Left lung (tissue), 10 donors: ENCODE results near the gene ILDR2. TPM values are rescaled to one million over a fixed set of nuclear protein-coding genes. Genes with fewer than 3 reads are reported as not detected.

Experiments used
- ATAC-seq: fragments of 200-7000 bp; cut with Tn5 transposase; one replicate; pipeline ENCODE4 v1.9.1; 2020; ENCODE audit warnings: moderate library complexity
- DNase-seq, 4 donors: peaks; one replicate each; pipeline ENCODE4 v3.0.0-alpha.2; 2013 to 2020
- H3K27ac ChIP-seq, 2 donors: fragments of 200-600 bp; sonication (generic) in 1 of 2; one replicate each; pipeline versions ENCODE4 v1.5.0 to v1.8.0; 2020 to 2021
- H3K27me3 ChIP-seq, 2 donors: fragments of 200-600 bp; sonication (generic) in 1 of 2; one replicate each; pipeline versions ENCODE4 v1.5.0 to v1.8.0; 2020 to 2021
- H3K36me3 ChIP-seq, 2 donors: fragments of 200-600 bp; sonication (generic) in 1 of 2; one replicate each; pipeline versions ENCODE4 v1.5.0 to v1.8.0; 2020 to 2021
- H3K4me1 ChIP-seq, 2 donors: fragments of 200-600 bp; one replicate each; pipeline ENCODE4 v1.8.0; 2021
- H3K4me3 ChIP-seq, 2 donors: fragments of 200-600 bp; sonication (generic) in 1 of 2; one replicate each; pipeline versions ENCODE4 v1.5.0 to v1.8.0; 2020 to 2021; ENCODE audit warnings: mild to moderate bottlenecking in 1 of 2
- H3K9me3 ChIP-seq, 2 donors: fragments of 200-600 bp; sonication (generic) in 1 of 2; one replicate each; pipeline versions ENCODE4 v1.5.0 to v1.8.0; 2020 to 2021
- intact Hi-C, 2 donors: fragments of 100-400 bp; cut with DNase I; formaldehyde crosslinking; loops; one replicate each; pipeline versions ENCODE4 v1.11.2 to v1.14.2; 2022
- polyA plus RNA-seq, 6 donors: library from polyadenylated mRNA; unstranded; fragments of 120-200 nt; gene quantifications; one replicate each; pipeline ENCODE4 v1.2.1, GENCODE V29; 2013; ENCODE audit not compliant: insufficient read length in 6 of 6
- total RNA-seq, 2 donors: library from RNA; stranded (reverse); fragmentation: NEBNext Ultra II Directional; extraction: Animal tissue kit (Norgen Biotek cat#: 25700); gene quantifications; one replicate each; pipeline ENCODE4 v1.2.1, GENCODE V29; 2021
- TF ChIP-seq, protein P1 (sequence below), 2 donors: fragments of 200-600 bp; sonication (generic) in 1 of 2; IDR thresholded peaks; one replicate each; pipeline versions ENCODE4 v1.5.0 to v1.8.0; 2021; ENCODE audit warnings: antibody characterized with exemption in 2 of 2
- donor health status: DM: no; HTN: yes; CAD: no.
- donor health status: DM: no; HTN: no; CAD: no.

The ILDR2 gene
- total and polyA plus RNA-seq, 8 donors, result 0.36 to 2.1 (median 0.64) TPM

DNA sequence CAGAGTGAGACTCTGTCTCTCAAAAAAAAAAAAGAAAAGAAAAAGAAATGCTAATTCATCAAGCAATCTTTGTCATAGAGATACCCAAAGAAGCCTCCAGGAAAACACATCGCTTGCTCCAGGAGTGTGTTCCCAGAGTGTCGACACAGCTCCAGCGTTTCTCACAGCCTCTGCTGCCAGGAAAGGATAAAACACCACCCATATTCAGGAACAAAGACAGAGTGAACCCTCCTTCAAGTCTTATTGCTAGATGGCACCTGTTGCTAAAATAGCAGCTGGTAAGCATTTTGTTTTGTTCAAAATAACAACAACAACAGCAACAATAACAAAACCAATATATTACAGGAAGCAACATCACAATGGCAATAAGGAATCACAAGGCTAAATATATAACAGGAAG is 3.1 kb downstream of the ILDR2 start:
- peaks cover 22 to 74% of the 10 kb centered on the region in 2 donors for H3K27me3 ChIP-seq
- no peak for ATAC-seq

DNA sequence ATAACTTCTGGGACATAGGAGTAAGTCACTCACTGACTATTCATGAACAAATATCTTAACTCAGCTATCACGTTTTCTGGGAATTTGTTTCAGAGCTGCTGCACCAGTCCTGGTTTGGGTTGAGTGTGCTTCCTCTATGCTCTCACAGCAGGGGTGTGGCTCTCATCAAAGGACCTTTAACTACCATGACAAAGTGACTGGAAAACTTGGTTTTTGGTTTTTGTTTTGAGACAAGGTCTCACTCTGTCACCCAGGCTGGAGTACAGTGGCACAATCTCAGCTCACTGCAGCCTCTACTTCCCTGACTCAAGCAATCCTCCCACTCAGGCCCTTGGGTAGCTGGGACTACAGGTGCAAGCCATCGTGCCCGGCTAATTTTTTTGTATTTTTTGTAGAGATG is 4.1 kb downstream of the ILDR2 start:
- no peaks in the 10 kb centered on the region for H3K36me3 ChIP-seq
- no peak for DNase-seq
- peaks cover 0 to 8% of the 10 kb centered on the region in 2 donors for H3K4me1 ChIP-seq
- intact Hi-C loops, result no loop called here
- TF ChIP-seq, protein P1, sequence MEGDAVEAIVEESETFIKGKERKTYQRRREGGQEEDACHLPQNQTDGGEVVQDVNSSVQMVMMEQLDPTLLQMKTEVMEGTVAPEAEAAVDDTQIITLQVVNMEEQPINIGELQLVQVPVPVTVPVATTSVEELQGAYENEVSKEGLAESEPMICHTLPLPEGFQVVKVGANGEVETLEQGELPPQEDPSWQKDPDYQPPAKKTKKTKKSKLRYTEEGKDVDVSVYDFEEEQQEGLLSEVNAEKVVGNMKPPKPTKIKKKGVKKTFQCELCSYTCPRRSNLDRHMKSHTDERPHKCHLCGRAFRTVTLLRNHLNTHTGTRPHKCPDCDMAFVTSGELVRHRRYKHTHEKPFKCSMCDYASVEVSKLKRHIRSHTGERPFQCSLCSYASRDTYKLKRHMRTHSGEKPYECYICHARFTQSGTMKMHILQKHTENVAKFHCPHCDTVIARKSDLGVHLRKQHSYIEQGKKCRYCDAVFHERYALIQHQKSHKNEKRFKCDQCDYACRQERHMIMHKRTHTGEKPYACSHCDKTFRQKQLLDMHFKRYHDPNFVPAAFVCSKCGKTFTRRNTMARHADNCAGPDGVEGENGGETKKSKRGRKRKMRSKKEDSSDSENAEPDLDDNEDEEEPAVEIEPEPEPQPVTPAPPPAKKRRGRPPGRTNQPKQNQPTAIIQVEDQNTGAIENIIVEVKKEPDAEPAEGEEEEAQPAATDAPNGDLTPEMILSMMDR (IDR thresholded peaks at IDR 0.05), result no peak
- ATAC-seq, result no peak
- no peak overlapping the region for H3K4me3 ChIP-seq
- H3K9me3 ChIP-seq, result no peaks in the 10 kb centered on the region
- peaks cover 22 to 67% of the 10 kb centered on the region in 2 donors for H3K27me3 ChIP-seq
- H3K27ac ChIP-seq, result no peak overlapping the region

More for the DNA sequence above, 3.1 kb downstream of the ILDR2 start:
- no peak for DNase-seq
- intact Hi-C loops, result no loop called here
- Histone ChIP-seq H3K36me3 (no peaks in the 10 kb centered on the region), H3K4me3 (no peak overlapping the region), H3K4me1 (peaks cover 0 to 8% of the 10 kb centered on the region in 2 donors), H3K27ac (no peak overlapping the region), H3K9me3 (no peaks in the 10 kb centered on the region)
- TF ChIP-seq, protein P1 (IDR thresholded peaks at IDR 0.05), result no peak

DNA sequence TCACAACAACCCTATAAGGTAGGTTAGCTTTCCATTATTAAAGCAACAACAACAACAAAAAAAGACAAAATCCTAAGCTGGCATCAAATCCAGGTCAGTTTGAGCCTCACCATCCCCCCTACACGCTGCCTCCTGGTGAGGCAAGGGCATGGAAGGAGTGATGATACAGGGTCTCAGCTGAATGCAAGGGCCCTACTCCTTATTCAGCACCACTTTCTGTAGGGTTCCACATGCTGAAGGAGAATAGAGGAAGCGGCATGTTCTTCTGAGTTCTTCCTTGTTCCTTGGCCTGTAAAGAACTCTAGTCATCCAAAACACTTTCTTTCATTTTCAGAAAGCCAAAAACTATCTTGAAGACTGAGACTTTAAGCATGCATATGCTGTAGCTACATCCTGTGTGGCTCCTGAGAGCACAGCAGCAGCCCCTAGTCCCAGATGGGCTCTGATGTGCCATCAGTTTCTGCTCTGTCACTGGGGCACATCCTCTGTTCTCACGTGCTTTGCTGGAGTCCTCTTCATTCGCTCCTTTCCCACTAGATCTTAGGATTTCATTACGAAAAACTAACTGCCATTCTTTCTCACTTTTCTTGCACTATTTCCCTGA is 6.2 kb downstream of the ILDR2 start:
- intact Hi-C loops, result no loop called here

DNA sequence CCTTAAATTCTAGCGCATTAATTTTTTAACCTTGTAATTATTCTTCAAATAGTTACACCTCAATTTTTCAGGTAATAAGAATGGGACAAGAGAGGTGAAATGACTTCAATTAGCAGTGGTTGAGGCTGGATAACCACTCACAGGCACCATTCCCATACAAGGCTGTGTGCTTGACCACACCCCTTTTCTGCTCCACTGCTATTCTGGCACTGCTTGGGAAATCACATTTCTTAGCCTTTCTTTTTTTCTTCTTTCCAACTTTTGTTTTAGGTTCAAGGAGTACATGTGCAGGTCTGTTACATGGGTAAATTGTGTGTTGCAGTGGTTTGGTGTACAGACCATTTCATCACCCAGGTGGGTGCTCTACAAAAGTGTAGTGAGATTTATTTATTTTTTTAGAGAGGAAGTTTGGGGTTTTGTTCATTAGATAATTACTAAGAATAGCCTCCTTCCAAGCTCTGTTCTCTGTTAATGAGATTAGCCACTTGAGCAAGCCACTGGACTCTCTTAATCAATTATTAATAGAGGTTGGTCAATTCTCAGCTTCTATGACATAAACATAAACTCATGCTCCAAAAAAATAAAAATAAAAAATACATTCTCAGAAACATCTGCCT is 14.4 kb downstream of the ILDR2 start:
- Histone ChIP-seq H3K4me3 (no peak overlapping the region), H3K9me3 (no peaks in the 10 kb centered on the region), H3K4me1 (no peaks in the 10 kb centered on the region), H3K36me3 (no peaks in the 10 kb centered on the region), H3K27ac (no peak overlapping the region), H3K27me3 (no peaks in the 10 kb centered on the region)
- DNase-seq (no peak), ATAC-seq (no peak)
- TF ChIP-seq, protein P1 (IDR thresholded peaks at IDR 0.05), result no peak
- intact Hi-C loops, result no loop called here

More for the DNA sequence above, 6.2 kb downstream of the ILDR2 start:
- Histone ChIP-seq H3K36me3 (no peaks in the 10 kb centered on the region), H3K4me1 (no peaks in the 10 kb centered on the region), H3K27me3 (peaks cover 16 to 50% of the 10 kb centered on the region in 2 donors), H3K27ac (no peak overlapping the region), H3K4me3 (no peak overlapping the region), H3K9me3 (no peaks in the 10 kb centered on the region)
- ATAC-seq (no peak), DNase-seq (no peak)
- TF ChIP-seq, protein P1 (IDR thresholded peaks at IDR 0.05), result no peak

DNA sequence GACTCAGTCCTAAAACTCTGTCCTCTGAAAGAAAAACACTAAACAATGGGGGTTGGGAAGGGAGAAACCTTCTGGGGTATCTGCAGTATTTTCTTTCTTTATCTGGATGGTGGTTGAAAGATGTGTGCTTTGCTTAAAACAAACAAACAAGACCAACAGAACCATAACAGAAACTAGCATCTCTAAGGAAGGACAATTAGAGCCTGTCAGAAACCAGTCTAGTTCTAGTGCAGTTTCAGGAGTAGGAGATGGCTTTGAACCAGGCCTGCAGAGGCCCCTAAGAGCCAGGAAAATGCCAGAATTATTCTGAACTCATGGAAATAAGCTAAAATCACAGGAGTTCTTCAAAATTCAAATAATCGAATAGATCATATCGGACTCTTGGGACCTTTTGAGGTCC is 18.5 kb downstream of the ILDR2 start:
- Histone ChIP-seq H3K27me3 (no peaks in the 10 kb centered on the region), H3K27ac (no peak overlapping the region), H3K4me1 (peaks cover 0 to 2% of the 10 kb centered on the region in 2 donors), H3K4me3 (no peak overlapping the region), H3K9me3 (no peaks in the 10 kb centered on the region), H3K36me3 (no peaks in the 10 kb centered on the region)
- TF ChIP-seq, protein P1 (IDR thresholded peaks at IDR 0.05), result no peak
- intact Hi-C loops, result no loop called here
- ATAC-seq (no peak), DNase-seq (no peak)
